IPS DF 6.9 (cell line): ENCODE data around the gene ELFN2.
A peak's percentile ranks its signal among the peaks of the same experiment; 100 is the strongest.

Experiments
- DNase-seq: peaks from one replicate; pipeline ENCODE4 v3.0.0-alpha.2; 2013; ENCODE audit warnings: low read depth, low spot score
- H3K27ac ChIP-seq: one replicate; pipeline ENCODE4 v1.5.1; 2013; ENCODE audit warnings: low read length, control low read depth
- H3K27me3 ChIP-seq: 2 replicates; pipeline ENCODE4 v1.6.1; 2013; ENCODE audit warnings: mild to moderate bottlenecking, low read length; ENCODE audit not compliant: control insufficient read depth, insufficient read depth
- H3K36me3 ChIP-seq: 2 replicates; pipeline ENCODE4 v1.6.1; 2013; ENCODE audit warnings: low read length; ENCODE audit not compliant: control insufficient read depth, insufficient read depth
- H3K4me1 ChIP-seq: 2 replicates; pipeline ENCODE4 v1.6.1; 2013; ENCODE audit warnings: low read length; ENCODE audit not compliant: control insufficient read depth, insufficient read depth
- H3K4me3 ChIP-seq: 2 replicates; pipeline ENCODE4 v1.5.1; 2013; ENCODE audit warnings: mild to moderate bottlenecking, low read length
- H3K9me3 ChIP-seq: 2 replicates; pipeline ENCODE4 v1.6.1; 2013; ENCODE audit warnings: low read length, inconsistent platforms; ENCODE audit not compliant: control insufficient read depth, insufficient read depth
- WGBS: extraction: QIAGEN DNeasy Blood & Tissue Kit; methylation state at CpG from one replicate; pipeline ENCODE4 v1.1.7; 2013; ENCODE audit warnings: mixed read lengths, missing lambda C conversion rate; ENCODE audit not compliant: insufficient read length, insufficient coverage; 5-methylcytosine and 5-hydroxymethylcytosine counted together

The ELFN2 gene

DNA sequence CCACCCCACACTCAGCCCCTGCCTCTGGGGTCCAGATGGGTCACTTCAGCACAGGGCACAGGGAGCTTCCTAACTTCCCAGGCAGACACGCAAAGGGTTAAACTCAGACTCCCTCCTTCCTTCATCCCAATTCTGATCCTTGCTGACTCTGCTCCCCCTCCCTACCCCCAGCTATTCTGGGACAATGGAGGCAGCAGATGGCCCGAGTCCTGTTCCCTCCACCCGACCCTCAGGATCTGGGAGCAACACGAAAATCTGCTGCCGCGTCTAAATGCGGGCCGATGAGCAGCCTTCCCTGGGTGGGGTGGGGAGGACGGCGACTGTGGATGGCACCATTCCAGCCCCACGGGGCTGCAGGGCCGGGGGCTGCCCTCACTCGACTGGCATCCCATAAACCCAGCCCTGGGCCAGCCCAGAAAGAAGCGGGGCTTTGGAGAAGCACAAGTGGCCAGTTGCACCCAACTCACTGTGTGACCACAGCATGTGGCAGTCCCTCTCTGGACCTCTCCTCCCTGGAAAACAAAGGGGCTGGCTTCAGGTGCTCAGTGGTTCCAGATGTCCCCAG is 40.2 kb upstream of the ELFN2 start:
- no peak overlapping the region for H3K27ac ChIP-seq

DNA sequence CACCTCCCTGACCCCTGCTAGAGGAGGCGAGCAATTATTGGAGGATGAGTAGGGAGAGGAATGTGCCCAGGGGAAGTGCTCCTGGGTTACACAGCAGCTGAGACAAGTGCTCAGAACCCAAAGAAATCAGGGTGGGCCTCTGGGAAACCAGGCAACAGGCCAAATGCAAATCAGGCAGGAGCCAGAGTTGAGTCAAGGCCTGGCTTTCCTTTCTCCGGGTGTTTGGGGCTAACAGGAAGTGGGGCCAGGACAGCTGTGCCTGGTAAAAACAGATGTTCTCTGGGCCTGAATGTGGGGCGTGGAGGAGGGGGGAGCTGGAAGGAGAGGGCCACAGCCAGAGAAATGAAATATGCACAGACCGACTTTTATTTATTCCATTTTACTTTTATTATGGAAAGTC is 36.9 kb upstream of the ELFN2 start:
- no peak for DNase-seq
- Histone ChIP-seq H3K4me1 (no peaks in the 10 kb centered on the region), H3K36me3 (no peaks in the 10 kb centered on the region), H3K27ac (no peak overlapping the region), H3K27me3 (no peaks in the 10 kb centered on the region), H3K9me3 (no peaks in the 10 kb centered on the region), H3K4me3 (no peak overlapping the region)
- WGBS = no CpG with 5 or more reads among the region's 4 CpGs

More for the DNA sequence above, 40.2 kb upstream of the ELFN2 start:
- no peaks in the 10 kb centered on the region for H3K36me3 ChIP-seq
- H3K4me3 ChIP-seq = no peak overlapping the region
- no peaks in the 10 kb centered on the region for H3K9me3 ChIP-seq
- H3K27me3 ChIP-seq = no peaks in the 10 kb centered on the region
- WGBS = no CpG with 5 or more reads among the region's 14 CpGs
- H3K4me1 ChIP-seq = no peaks in the 10 kb centered on the region
- no peak for DNase-seq

DNA sequence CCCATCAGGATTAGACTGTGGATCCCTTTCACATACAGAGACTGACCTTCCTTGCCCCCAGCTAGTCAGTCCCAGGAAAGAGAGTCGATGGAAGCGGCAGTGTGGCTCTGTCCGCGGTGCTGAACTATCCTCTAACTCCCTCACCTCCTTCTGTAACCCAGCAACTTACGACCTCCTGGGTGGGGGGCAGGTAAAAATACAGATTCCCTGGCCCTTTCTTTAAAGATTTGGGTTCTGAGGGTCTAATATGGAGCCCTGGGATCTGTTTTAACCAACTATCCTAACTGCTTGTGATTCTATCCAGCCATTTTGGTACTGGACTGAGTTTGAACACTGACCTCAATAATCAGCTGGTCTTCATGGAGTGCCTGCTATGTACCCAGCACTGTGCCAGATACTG is 35.7 kb upstream of the ELFN2 start:
- WGBS = no CpG with 5 or more reads among the region's 5 CpGs
- DNase-seq = peak; percentile 48
- Histone ChIP-seq H3K9me3 (no peaks in the 10 kb centered on the region), H3K36me3 (no peaks in the 10 kb centered on the region), H3K27me3 (no peaks in the 10 kb centered on the region), H3K4me3 (no peak overlapping the region), H3K4me1 (no peaks in the 10 kb centered on the region), H3K27ac (no peak overlapping the region)

DNA sequence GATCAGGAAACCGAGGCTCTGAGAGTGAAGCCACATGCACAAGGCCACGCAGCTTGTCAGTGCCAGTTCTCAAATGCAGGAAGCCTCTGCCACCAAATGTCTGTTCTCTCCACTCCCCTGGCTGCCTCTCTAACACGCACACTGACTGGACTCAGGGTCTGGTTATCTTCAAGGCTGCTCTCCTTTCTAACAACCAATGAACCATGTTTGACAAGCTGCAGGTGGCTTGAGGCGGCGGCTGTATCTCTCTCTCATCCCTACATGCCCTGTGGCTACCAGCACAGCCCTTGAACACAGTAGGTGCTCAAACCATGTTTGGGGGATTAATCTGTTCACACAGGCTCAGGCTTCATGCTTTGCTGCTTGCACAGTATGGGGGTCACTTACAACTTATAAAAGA is 35.2 kb upstream of the ELFN2 start:
- Histone ChIP-seq H3K4me3 (no peak overlapping the region), H3K27me3 (no peaks in the 10 kb centered on the region), H3K4me1 (no peaks in the 10 kb centered on the region), H3K27ac (no peak overlapping the region), H3K9me3 (no peaks in the 10 kb centered on the region), H3K36me3 (no peaks in the 10 kb centered on the region)
- no CpG with 5 or more reads among the region's 5 CpGs for WGBS
- no peak for DNase-seq

DNA sequence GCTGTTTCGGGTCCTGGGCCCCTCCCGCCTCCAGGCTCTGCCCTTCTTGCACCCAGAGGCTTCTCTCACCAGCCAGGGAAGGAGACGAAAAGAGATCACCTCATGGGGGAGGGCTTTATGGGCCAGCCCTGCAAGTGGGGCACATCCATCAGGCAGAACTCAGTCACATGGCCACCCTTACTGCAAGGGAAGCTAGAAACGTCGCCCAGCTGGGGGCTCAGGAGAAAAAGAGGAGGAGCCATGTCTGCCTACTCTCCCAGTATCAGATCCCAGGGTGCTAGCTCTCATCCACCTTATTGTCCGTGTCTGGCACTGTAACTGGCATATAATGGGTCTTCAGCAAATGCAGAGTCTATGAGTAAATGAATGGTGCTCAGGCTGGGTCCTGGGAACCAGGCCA is 34.7 kb upstream of the ELFN2 start:
- no peak overlapping the region for H3K4me3 ChIP-seq
- no peaks in the 10 kb centered on the region for H3K4me1 ChIP-seq
- DNase-seq = no peak
- no peak overlapping the region for H3K27ac ChIP-seq
- WGBS = no CpG with 5 or more reads among the region's 6 CpGs
- no peaks in the 10 kb centered on the region for H3K27me3 ChIP-seq
- no peaks in the 10 kb centered on the region for H3K36me3 ChIP-seq
- H3K9me3 ChIP-seq = no peaks in the 10 kb centered on the region

DNA sequence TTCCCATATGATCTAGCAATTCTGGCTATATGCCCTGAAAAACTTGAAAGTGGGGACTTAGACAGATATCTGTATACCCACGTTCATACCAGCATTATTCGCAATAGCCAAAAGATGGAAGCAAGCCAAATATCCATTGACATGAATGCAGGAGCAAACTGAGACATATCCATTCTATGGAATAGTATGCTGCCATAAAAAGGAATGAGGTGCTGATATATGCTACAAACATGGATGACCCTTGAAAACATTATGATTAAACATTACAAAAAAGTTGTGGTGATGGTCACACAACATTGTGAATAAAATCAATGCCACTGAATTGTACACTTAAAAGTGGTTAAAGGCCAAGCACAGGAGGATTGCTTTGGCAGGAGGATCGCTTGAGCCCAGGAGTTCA is 33.4 kb upstream of the ELFN2 start:
- no peaks in the 10 kb centered on the region for H3K4me1 ChIP-seq
- no peak for DNase-seq
- H3K27me3 ChIP-seq = no peaks in the 10 kb centered on the region
- no CpG with 5 or more reads among the region's 3 CpGs for WGBS
- H3K9me3 ChIP-seq = no peaks in the 10 kb centered on the region
- no peaks in the 10 kb centered on the region for H3K36me3 ChIP-seq
- no peak overlapping the region for H3K4me3 ChIP-seq
- no peak overlapping the region for H3K27ac ChIP-seq

DNA sequence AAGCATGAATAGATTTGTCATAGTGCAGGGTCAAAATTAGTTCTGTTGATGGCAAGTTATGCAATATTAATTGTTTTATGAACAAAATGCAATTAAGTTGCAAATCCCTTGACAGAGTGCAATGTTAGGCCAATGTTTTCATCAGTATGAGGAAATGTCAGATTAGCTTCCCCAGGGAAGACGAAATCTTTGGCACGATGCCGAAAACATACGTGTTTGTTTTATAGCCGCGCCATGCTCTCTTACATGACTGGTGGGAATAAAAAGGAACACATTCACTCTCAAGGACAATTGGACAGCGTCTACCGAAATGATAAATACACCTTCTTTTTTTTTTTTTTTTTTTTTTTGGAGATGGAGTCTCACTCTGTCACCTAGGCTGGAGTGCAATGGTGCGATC is 31.9 kb upstream of the ELFN2 start:
- Histone ChIP-seq H3K27me3 (no peaks in the 10 kb centered on the region), H3K36me3 (no peaks in the 10 kb centered on the region), H3K27ac (no peak overlapping the region), H3K4me1 (no peaks in the 10 kb centered on the region), H3K9me3 (no peaks in the 10 kb centered on the region), H3K4me3 (no peak overlapping the region)
- WGBS = no CpG with 5 or more reads among the region's 9 CpGs
- no peak for DNase-seq

DNA sequence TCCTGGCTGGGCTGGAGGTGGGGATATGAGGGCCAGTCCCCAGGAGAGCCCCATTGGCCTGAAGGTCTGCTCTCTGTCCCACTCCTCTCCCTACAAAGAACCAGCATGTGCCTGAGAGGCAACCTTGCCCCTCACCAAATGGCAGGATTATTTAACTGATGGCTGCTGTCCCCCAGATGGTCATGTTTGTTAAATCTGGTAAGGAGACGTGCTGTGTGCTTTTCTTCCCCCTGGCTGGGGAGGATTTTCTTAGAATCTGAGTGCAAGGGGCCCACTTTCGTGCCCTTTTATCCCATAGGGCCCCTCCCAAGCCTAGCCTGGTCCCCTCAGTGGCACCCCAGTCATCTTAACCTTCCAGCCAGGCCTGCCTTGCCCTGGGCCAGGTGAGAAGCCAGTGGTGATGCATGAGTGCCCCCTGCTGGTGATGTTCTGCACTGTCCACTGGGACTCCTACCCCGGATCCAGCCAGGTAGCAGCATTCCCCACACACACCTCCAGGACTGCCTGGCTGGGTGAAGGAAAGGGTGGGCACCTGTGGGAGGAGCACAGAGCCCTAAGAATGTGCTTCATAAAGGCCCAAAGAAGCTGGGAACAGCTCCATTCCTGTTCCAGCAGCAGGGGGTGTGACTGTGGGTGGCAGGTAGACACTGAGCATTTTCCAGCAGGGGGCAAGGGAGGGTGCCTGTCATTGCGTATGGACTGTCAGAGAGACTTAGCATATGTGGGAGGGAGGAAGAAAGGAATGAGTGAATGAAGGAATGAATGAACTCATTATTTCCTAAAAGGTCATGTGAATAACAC is 30.0 kb upstream of the ELFN2 start:
- H3K4me3 ChIP-seq = no peak overlapping the region
- no peak overlapping the region for H3K27ac ChIP-seq
- WGBS = no CpG with 5 or more reads among the region's 4 CpGs
- H3K4me1 ChIP-seq = no peaks in the 10 kb centered on the region; the same call in 1 of the 2 replicates
- peak; percentile 75 for DNase-seq
- H3K27me3 ChIP-seq = no peaks in the 10 kb centered on the region
- H3K9me3 ChIP-seq = no peaks in the 10 kb centered on the region
- H3K36me3 ChIP-seq = no peaks in the 10 kb centered on the region

DNA sequence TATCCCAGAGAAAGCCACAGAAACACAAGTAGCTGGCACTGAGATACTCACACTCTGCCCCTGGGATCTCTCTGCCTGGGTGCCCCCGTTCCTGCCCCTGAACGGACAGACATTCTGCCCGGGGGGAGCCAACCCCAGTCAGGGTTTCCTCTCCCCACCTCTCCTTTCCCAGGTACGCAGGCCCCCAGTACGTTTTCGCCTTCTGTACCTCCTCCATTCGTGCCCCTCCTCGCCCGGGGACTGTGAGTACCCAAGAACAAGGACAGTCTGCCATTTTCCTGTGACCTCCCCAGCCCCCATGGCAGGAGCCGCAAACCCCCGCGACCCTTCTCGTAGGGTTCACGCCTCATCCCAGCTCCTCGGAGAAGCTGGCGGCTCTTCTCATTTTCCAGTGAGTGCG is 29.1 kb upstream of the ELFN2 start:
- Histone ChIP-seq H3K4me1 (no peaks in the 10 kb centered on the region; the same call in 1 of the 2 replicates), H3K27ac (no peak overlapping the region), H3K36me3 (no peaks in the 10 kb centered on the region), H3K27me3 (no peaks in the 10 kb centered on the region), H3K9me3 (no peaks in the 10 kb centered on the region), H3K4me3 (no peak overlapping the region)
- WGBS = no CpG with 5 or more reads among the region's 17 CpGs
- no peak for DNase-seq

DNA sequence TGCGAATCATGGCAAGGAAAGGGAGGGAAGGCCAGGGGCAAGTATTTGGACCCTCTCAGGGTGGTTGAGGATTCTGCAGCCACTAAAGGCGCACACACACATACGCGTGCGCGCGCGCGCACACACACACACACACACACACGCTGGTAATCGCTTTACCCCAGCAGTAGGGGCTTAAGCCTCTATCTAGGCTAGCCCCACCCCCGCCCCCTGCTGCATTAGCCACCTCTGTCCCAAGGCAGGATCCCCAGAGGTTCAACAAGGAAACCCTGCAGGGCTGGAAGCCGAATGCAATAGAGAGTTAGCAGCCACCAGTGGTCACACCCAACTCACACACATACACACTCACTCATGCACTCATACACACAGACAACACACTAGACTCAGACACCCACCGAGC is 28.6 kb upstream of the ELFN2 start:
- WGBS = no CpG with 5 or more reads among the region's 14 CpGs
- Histone ChIP-seq H3K27ac (no peak overlapping the region), H3K27me3 (no peaks in the 10 kb centered on the region), H3K9me3 (no peaks in the 10 kb centered on the region), H3K4me3 (no peak overlapping the region), H3K4me1 (no peaks in the 10 kb centered on the region; the same call in 1 of the 2 replicates), H3K36me3 (no peaks in the 10 kb centered on the region)
- DNase-seq = no peak
